Mesenteric fat pad (tissue), 1 donor: ENCODE data around the gene NAGK. TPM values are rescaled to one million over a fixed set of nuclear protein-coding genes. Genes with fewer than 3 reads are reported as not detected.
"Not testable (repeated sequence)": the region's sequence is repeated elsewhere in the genome, so short reads cannot be mapped to it uniquely, and the experiment has no call there.

Experiments
- DNase-seq: peaks from one replicate; pipeline ENCODE4 v3.0.0-alpha.2; 2020; ENCODE audit warnings: low spot score
- total RNA-seq: library from RNA; stranded (reverse); fragmentation: NEBNext Ultra II Directional; extraction: Animal tissue kit (Norgen Biotek cat#: 25700); gene quantifications from one replicate; pipeline ENCODE4 v1.2.1, GENCODE V29; 2021
- donor health status: DM: yes; HTN: yes; CAD: no.

Gene NAGK
- total RNA-seq, 1 donor from 2014 or later = 112 TPM

GRCh38 chr2:71103809-71104208, 35.4 kb downstream of the NAGK start:
- no peak for DNase-seq

- DNase-seq = not testable (repeated sequence)
These were observed 38.0 kb downstream of the NAGK start for GRCh38 chr2:71106463-71106862.

DNA sequence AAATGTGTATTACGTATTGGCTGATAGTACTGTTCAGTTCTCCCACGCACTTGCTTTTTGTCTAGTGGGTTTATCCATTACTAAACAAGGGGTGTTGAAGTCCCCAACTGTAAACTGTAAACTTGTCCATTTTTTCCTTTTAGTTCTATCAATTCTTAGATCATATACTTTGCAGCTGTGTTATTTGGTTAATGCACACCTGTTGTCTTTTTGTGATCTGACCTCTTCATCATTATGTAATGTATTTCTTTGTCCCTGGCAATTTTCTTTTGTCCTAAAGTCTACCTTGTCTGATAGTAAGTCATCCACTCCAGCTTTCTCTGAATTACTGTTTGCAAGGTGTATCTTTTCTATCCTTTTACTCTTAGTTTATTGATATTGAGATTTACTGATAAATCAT, 39.6 kb downstream of the NAGK start:
- DNase-seq = no peak

DNA sequence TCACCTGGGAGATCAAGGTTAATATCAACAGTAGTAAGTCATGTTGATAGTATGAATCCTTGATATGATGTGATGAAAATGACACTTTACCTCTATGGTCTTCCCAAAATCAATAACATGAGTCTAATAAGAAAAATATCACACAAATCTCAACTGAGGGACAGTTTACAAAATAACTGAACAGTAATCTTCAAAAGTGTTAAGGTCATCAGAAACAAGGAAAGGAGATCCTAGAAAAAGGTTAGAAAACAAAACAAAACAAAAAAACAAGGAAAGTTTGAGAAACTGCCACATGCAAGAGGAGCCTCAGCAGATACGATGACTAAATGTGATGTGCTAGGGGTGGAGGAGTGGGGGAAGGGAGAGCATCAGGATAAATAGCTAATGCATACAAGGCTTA, 45.4 kb downstream of the NAGK start:
- DNase-seq = no peak

DNA sequence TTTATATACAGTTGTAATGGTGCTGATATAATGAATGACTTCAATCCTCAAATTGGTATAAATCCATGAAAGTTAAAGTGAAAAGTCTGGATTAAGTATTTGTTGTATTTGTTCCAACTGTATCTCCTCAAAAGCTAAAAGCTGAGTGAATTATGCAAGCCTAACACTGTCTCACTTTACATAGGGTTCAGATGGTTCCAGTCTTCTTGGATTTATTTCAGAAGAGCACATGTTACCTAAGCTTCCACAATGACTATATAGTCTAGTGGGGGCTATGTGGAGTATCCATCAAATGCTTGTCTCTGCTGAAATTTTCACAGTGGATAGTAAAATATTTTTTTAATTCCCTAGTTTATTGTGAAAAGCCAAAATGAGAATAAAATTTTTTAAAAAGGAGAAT, 48.6 kb downstream of the NAGK start:
- no peak for DNase-seq

DNA sequence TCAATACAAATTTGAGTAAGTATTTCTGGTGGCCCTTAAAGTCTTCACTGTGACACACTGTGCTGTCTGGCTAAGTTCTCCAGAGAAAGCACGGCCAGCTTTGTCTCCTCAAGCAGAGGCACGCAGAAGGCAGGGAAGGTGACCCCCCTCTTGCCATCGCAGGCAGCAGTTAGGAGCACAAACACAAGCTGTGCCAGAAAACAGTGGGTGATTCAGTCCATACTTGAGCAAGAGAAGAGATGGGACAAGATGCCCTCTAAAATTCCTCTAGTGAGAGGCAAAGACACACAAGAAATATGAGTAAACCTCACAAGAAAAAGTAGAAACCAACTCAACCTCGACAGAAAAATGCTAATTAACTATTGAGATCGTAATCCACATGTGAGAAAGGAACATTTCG, 51.7 kb downstream of the NAGK start:
- DNase-seq = no peak

DNA sequence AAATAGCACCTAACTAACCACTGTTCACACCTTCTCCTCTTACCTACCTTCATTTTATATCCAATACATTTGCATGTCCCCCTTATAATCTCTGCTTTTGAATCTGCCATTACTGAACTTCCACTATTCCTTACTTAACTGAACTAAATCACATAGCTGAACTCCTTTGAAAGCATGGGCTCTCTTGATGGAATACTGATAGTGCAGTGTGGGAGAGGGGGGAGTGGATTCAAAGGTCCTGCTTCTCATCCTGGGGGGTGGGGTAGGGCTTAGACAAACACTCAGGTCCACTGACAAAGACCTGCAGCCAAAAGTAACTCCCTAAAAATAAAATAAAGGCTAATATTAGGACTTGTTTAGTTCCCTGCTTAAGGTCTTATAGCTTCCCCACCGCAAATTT, 53.0 kb downstream of the NAGK start:
- DNase-seq = no peak

DNA sequence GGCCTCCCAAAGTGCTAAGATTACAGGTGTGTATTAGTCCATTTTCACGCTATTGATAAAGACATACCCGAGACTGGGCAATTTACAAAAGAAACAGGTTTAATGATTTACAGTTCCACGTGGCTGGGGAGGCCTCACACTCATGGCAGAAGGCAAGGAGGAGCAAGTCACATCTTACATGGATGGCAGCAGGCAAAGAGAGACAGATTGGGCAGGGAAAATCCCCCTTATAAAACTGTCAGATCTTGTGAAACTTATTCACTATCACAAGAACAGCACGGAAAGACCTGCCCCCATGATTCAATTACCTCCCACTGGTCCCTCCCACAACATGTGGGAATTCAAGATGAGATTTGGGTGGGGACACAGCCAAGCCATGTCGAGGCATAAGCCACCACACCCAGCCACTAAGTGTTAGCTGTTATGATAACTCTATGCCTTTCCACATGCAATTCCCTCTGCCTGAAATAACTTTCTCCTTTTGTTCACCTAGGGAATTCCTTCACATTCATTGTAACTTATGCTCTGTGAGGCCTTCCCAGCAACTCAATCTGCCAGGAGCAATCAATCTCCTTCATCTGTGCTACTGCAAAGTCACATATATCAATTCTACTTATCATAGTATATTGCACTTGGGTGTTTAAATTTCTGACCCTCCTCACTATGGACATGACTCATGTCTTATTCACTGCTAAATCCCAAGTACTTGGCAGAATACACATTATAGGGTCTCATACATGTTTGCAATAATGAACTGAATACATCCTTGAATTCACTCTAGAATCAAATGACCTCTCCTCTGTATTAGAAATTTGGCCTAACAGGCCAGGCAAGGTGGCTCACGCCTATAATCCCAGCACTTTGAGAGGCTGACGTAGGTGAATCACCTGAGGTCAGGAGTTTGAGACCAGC, 54.2 kb downstream of the NAGK start:
- DNase-seq = no peak

GRCh38 chr2:71125506-71126294, 57.3 kb downstream of the NAGK start:
- no peak for DNase-seq

- no peak for DNase-seq
These were observed 58.5 kb downstream of the NAGK start for GRCh38 chr2:71126957-71127356.

Other genes with a start within 250 kb of the NAGK start
- 0.48 TPM for gene CLEC4F, start 248.0 kb upstream of the NAGK start, total RNA-seq
- gene CD207, start 232.8 kb upstream of the NAGK start, total RNA-seq = 0.29 TPM
- gene VAX2, start 168.1 kb upstream of the NAGK start, total RNA-seq = 2.0 TPM
- gene ATP6V1B1, start 132.7 kb upstream of the NAGK start, total RNA-seq = 2.4 TPM
- 17.6 TPM for gene ANKRD53, start 90.0 kb upstream of the NAGK start, total RNA-seq
- 86.8 TPM for gene TEX261, start 73.8 kb upstream of the NAGK start, total RNA-seq
- 15.2 TPM for gene MCEE, start 61.6 kb downstream of the NAGK start, total RNA-seq
- 26.9 TPM for gene MPHOSPH10, start 62.0 kb downstream of the NAGK start, total RNA-seq
- 1.3 TPM for gene PAIP2B, start 158.5 kb downstream of the NAGK start, total RNA-seq